GM18951 (cell line): ENCODE measurements around the gene ESRP2.

ENCODE experiments used
- POLR2A ChIP-seq: IDR thresholded peaks from 4 replicates; pipeline ENCODE4 v1.6.1; 2011; ENCODE audit warnings: mild to moderate bottlenecking; ENCODE audit not compliant: insufficient read length, insufficient read depth; ENCODE audit errors: extremely low read depth
- in situ Hi-C: fragments of 300-500 bp; cut with MboI; formaldehyde crosslinking; loops from one replicate; pipeline ENCODE4 v1.12.0; 2022; ENCODE audit warnings: low sequenced_read_pairs, mixed read lengths, inconsistent platforms; ENCODE audit not compliant: unreplicated experiment

Gene ESRP2

GRCh38 chr16:68230956-68231355, 5.0 kb downstream of the ESRP2 start:
- no peak for TF ChIP-seq POLR2A
- in situ Hi-C loops, result no loop called here

- in situ Hi-C loops, result no loop called here
- no peak for TF ChIP-seq POLR2A
These were observed 5.8 kb downstream of the ESRP2 start for GRCh38 chr16:68230176-68230571.

GRCh38 chr16:68229431-68230175, 6.3 kb downstream of the ESRP2 start:
- TF ChIP-seq POLR2A, result no peak
- in situ Hi-C loops, result no loop called here

- in situ Hi-C loops, result no loop called here
- no peak for TF ChIP-seq POLR2A
These were observed 7.3 kb downstream of the ESRP2 start for GRCh38 chr16:68228652-68229051.

- no peak for TF ChIP-seq POLR2A
- in situ Hi-C loops, result no loop called here
These were observed 7.9 kb downstream of the ESRP2 start for GRCh38 chr16:68227850-68228553.

- no peak for TF ChIP-seq POLR2A
These were observed 8.6 kb downstream of the ESRP2 start for GRCh38 chr16:68227183-68227793.

GRCh38 chr16:68226116-68226515, 9.8 kb downstream of the ESRP2 start:
- no peak for TF ChIP-seq POLR2A
- in situ Hi-C loops, result no loop called here

More at GRCh38 chr16:68227183-68227793, 8.6 kb downstream of the ESRP2 start:
- in situ Hi-C loops, result no loop called here

- no peak for TF ChIP-seq POLR2A
- in situ Hi-C loops, result no loop called here
These were observed 12.9 kb downstream of the ESRP2 start for GRCh38 chr16:68223072-68223471.

GRCh38 chr16:68219725-68220351, 16.1 kb downstream of the ESRP2 start:
- TF ChIP-seq POLR2A, result no peak
- in situ Hi-C loops, result no loop called here

- no peak for TF ChIP-seq POLR2A
- in situ Hi-C loops, result no loop called here
These were observed 18.4 kb downstream of the ESRP2 start for GRCh38 chr16:68217506-68217905.

- TF ChIP-seq POLR2A, result no peak
- in situ Hi-C loops, result no loop called here
These were observed 19.7 kb downstream of the ESRP2 start for GRCh38 chr16:68216240-68216639.

- in situ Hi-C loops, result no loop called here
- TF ChIP-seq POLR2A, result no peak
These were observed 20.6 kb downstream of the ESRP2 start for GRCh38 chr16:68215302-68215701.

- in situ Hi-C loops, result no loop called here
- TF ChIP-seq POLR2A, result no peak
These were observed 21.2 kb downstream of the ESRP2 start for GRCh38 chr16:68214726-68215125.
